ENCODE data around the gene SOS1. TPM values are rescaled to one million over a fixed set of nuclear protein-coding genes. Genes with fewer than 3 reads are reported as not detected.

SOS1 gene
- total and polyA plus RNA-seq, 2 of the 13 experiments (the other 11 are each of a cell fraction or from before 2014, with no cell fraction given) = 20.8 to 60.4 TPM

GRCh38 chr2:39118786-39119499 is 1.9 kb downstream of the SOS1 start:
- ATAC-seq = no peak
- H3K4me1 ChIP-seq (ENCODE audit: insufficient read depth, low read length) = peaks cover 61% of the 10 kb centered on the region
- no peaks in the 10 kb centered on the region; a peak in 1 of 5 replicates for H3K27me3 ChIP-seq (ENCODE audit: control insufficient read depth in 1 of 2, insufficient read depth in 2 of 2, low read length in 2 of 2)
- 7% methylated on average over 6 of the region's 6 CpGs for WGBS (ENCODE audit: low lambda C conversion rate)
- H3K27ac ChIP-seq (ENCODE audit: extremely low read length, insufficient read depth, low read length) = peak overlapping the region; percentile 67
- peaks cover 3 to 21% of the 10 kb centered on the region in 2 experiments for H3K36me3 ChIP-seq (replicated peaks in 1 of 2; ENCODE audit: control insufficient read depth in 1 of 2, insufficient read depth in 2 of 2, low read length in 2 of 2)
- peaks cover 50% of the 10 kb centered on the region for H4K20me1 ChIP-seq (ENCODE audit: insufficient read depth, low read length)
- H3K9ac ChIP-seq (ENCODE audit: insufficient read depth, low read depth, low read length) = peak overlapping the region; percentile 82
- ChIA-PET CTCF (ENCODE audit: low intra/inter-chr PET ratio, low total read pairs) (interaction anchor here (7.2 kb wide), 1 partner anchor 110 kb away, joined by 53 read pairs; no protein-coding TSS in a partner anchor), POLR2A (interaction anchor here (2.4 to 4.1 kb wide), 4 partner anchors 10 to 110 kb away, joined by 19 to 71 read pairs (median 30); no protein-coding TSS in a partner anchor)
- DNase-seq (ENCODE audit: low spot score) = no peak
- H3K9me3 ChIP-seq (ENCODE audit: low read length) = no peaks in the 10 kb centered on the region
- in situ Hi-C loops (cut with HindIII; ENCODE audit: extremely low pct_ligation_motif_present, low pct_unique_long_range_greater_than_20kb) = loop anchor here (5.0 to 10.0 kb wide), 2 partner anchors 54 to 108 kb away; no protein-coding TSS in a partner anchor
- peaks cover 67% of the 10 kb centered on the region for H3K79me2 ChIP-seq (ENCODE audit: insufficient read depth, low read length)
- intact Hi-C loops (cut with micrococcal nuclease; ENCODE audit: unreplicated experiment) = loop anchor here (2.0 kb wide), 1 partner anchor 50 kb away; no protein-coding TSS in a partner anchor
- TF ChIP-seq ZNF709 (CRISPR knock-in tag; IDR thresholded peaks at IDR 0.05) (no peak), NFE2L2 (IDR thresholded peaks at IDR 0.05; ENCODE audit: low read length) (no peak), TOE1 (CRISPR knock-in tag; IDR thresholded peaks at IDR 0.05) (no peak), MAX (IDR thresholded peaks at IDR 0.05) (no peak), SAP130 (CRISPR knock-in tag; IDR thresholded peaks at IDR 0.05; ENCODE audit: low read depth) (peak; percentile 7; the same call in 1 of the 2 replicates), ZNF33B (CRISPR knock-in tag; IDR thresholded peaks at IDR 0.05) (no peak), CENPX (CRISPR knock-in tag; IDR thresholded peaks at IDR 0.05) (no peak), ZNF18 (CRISPR knock-in tag; IDR thresholded peaks at IDR 0.05; ENCODE audit: insufficient replicate concordance) (peak; percentile 19), POLR2AphosphoS5 (IDR thresholded peaks at IDR 0.05; ENCODE audit: low read depth, low read length) (no peak), ZNF598 (CRISPR knock-in tag; IDR thresholded peaks at IDR 0.05; ENCODE audit: borderline replicate concordance) (no peak), ARNTL (CRISPR knock-in tag; IDR thresholded peaks at IDR 0.05) (no peak), ZNF180 (CRISPR knock-in tag; IDR thresholded peaks at IDR 0.05; ENCODE audit: borderline replicate concordance, low read depth) (no peak), CEBPG (CRISPR knock-in tag; IDR thresholded peaks at IDR 0.05) (no peak), ZFP1 (CRISPR knock-in tag; IDR thresholded peaks at IDR 0.05) (no peak)
- TF ChIP-seq, protein P1, sequence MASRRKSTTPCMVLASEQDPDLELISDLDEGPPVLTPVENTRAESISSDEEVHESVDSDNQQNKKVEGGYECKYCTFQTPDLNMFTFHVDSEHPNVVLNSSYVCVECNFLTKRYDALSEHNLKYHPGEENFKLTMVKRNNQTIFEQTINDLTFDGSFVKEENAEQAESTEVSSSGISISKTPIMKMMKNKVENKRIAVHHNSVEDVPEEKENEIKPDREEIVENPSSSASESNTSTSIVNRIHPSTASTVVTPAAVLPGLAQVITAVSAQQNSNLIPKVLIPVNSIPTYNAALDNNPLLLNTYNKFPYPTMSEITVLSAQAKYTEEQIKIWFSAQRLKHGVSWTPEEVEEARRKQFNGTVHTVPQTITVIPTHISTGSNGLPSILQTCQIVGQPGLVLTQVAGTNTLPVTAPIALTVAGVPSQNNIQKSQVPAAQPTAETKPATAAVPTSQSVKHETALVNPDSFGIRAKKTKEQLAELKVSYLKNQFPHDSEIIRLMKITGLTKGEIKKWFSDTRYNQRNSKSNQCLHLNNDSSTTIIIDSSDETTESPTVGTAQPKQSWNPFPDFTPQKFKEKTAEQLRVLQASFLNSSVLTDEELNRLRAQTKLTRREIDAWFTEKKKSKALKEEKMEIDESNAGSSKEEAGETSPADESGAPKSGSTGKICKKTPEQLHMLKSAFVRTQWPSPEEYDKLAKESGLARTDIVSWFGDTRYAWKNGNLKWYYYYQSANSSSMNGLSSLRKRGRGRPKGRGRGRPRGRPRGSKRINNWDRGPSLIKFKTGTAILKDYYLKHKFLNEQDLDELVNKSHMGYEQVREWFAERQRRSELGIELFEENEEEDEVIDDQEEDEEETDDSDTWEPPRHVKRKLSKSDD (CRISPR knock-in tag; IDR thresholded peaks at IDR 0.05; ENCODE audit: low read depth) = no peak
- no peak overlapping the region for H2AFZ ChIP-seq (ENCODE audit: low read length)
- BruUV-seq (replicated peaks) = TSS peak; percentile 53
- H3K4me2 ChIP-seq (ENCODE audit: low read depth, low read length) = peak overlapping the region; percentile 92
- no peak for FAIRE-seq
- peak overlapping the region; percentile 69 to 87 (median 80) for H3K4me3 ChIP-seq (replicated peaks in 1 of 3; ENCODE audit: insufficient read depth in 1 of 3, low read depth in 2 of 3, low read length in 3 of 3)

Measured in HepG2 (cell line).